Activated CD8-positive, alpha-beta memory T cell treated with anti-CD3 and anti-CD28 coated beads for 1 hour (primary cell): ENCODE measurements around the gene TMA7B.

ENCODE experiments used
- DNase-seq, 2 donors: peaks; one replicate each; pipeline ENCODE4 v3.0.0-alpha.2; 2020; ENCODE audit warnings: low read depth in 1 of 2; ENCODE audit errors: extremely low read depth in 1 of 2

Gene TMA7B

GRCh38 chr22:39932918-39933649 is 27.1 kb upstream of the TMA7B start:
- DNase-seq, result peak in 1 of 2 donors; percentile 30

GRCh38 chr22:39933741-39934140 is 26.5 kb upstream of the TMA7B start:
- DNase-seq, result no peak

GRCh38 chr22:39935116-39935515 is 25.1 kb upstream of the TMA7B start:
- DNase-seq, result no peak

DNA sequence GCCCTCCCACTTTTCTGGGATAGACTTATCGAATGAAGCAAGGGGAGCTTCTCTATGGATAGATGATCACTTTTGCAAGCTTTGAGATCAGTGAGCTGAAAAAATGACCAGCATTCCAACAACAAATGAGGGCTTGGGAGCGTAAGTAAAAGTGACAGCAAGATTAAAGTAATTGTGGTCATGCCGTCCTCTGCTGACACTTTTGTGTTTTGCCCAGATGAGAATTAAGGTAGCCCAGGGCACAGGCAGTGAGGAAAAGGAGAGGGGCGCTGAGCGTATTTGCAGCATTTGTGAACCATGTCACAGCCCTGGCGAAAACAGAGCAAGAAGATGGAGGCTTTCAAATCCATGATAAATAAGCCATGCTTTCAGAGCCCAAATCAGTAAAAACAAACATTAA is 24.6 kb upstream of the TMA7B start:
- no peak for DNase-seq

DNA sequence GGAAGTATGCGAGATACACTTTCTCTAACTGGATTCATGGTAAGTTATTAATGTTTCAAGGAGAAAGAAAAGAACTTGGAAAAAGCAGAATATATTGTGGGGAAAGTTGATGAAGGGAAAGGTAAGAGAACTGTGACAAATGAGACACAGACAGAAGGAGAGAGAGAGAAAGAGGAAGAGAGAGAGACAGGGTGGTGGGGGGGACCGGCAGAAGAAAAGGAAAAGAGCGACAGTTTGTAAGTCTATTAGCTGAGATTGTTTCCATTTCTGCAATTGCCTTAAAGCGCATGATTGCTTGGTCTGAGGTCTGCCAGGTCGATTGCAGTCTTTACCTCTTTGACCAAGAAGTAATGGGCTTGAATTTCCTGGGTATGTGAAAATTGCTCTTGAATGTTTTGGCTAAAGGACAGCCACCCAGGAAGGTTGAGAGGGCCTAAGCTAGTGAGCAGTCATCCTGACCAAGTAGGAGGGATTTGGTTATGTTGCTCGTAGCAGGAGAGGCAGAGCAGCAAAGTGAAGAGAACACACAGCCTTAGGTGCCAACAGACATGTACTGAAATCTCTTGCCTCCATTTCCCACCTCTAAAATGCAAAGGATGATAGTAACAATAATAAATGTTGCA is 23.6 kb upstream of the TMA7B start:
- DNase-seq, result no peak

GRCh38 chr22:39937906-39938305 is 22.3 kb upstream of the TMA7B start:
- no peak for DNase-seq

DNA sequence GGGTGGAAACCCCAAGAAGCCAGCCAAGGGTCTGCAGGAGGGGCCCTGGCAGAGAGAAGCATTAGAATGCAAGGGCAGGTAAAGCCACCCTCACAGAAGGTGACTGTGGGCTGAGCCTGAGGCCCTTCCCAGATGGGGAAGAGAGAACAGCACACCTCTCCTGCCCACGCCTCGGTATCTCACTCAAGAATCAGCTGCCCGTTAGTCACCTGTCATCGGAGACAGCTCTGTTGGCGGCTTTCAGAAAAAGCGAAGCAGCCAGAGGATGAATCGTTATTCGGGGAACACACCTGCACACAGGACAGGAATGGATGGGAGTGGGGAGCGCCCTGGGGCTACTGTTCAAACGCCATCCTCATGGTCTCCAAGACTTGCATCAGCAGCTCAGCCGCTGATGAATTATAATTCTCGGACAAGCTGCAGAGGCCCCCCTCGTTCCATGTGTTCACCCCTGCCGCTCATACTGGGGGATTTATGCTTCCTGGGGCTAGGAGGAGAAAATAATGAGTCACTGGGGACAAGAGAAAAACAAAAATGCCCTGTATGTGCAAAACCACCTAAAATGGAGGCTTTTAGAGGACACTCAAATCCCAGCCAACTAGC is 21.6 kb upstream of the TMA7B start:
- peak in 1 of 2 donors; percentile 21 for DNase-seq

GRCh38 chr22:39939830-39940229 is 20.4 kb upstream of the TMA7B start:
- DNase-seq, result no peak

DNA sequence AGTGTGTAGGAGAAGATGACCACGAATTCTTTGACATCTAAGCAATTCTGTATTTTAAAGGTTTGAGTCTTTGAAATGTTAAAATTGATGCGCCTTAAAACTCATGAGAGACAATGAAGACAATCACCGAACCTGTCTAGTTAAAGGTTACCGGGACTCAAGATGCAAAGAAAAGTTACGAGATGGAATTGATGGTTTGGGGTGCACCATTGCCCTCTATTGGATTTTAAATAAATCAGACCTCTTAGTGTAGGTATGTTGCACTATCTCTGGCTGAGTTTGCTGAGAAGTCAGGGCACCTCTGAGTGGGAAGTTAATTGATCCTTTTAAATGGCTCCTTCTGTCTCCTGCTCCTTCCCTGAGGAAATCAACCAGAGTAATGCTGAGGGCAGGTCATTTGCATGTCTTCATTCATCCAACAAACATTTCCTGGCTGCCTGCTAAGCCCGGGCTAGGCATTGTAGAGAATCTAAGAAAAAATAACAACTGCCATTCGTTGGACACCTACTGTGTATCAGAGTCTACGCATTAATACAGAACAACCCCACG is 19.4 kb upstream of the TMA7B start:
- DNase-seq, result no peak

GRCh38 chr22:39941601-39942000 is 18.6 kb upstream of the TMA7B start:
- DNase-seq, result no peak

GRCh38 chr22:39942439-39943230 is 17.6 kb upstream of the TMA7B start:
- DNase-seq, result no peak

- DNase-seq, result no peak
These were observed 16.9 kb upstream of the TMA7B start for GRCh38 chr22:39943337-39943736.

DNA sequence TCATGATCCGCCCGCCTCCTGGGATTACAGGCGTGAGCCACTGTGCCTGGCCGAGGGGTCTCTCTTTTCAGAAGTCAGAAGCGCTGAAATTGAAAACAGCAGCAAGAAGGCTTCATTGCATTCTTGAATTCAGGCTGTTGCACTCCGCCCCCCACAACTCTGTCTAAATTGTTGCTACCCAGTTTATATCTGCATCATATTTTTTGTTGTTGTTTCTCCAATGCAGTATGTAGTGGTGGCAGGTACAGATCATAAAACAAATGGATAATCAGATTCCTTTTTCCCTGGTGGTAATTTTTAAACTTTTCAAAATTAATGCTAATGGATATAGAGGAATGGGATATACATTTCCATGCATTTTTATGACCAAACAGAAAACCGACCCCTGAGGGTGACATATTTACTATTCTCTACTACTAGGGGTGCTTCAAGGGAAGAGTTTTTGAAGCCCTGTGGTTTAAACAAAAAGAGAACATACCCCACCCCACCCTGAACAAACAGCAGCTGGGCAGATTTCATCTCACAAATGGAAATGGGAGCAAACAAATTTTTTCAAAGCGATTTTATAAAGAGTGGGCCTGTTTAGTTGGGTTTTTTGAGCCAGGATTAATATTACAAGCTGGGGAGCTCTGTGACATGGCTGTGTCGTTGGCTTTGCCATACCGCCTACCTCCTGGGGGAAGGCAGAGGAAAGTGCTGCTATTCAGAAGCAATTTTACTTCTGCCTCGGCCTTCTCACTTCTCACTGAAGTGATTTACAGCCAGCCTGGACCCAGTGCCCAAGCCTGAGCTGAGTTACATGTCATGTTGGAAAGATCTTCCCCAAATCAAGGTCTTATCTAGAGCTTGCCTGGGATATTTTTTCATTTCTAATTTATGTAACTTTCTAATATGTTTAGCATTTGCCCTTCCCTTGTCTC is 16.0 kb upstream of the TMA7B start:
- no peak for DNase-seq

GRCh38 chr22:39946126-39946502 is 14.1 kb upstream of the TMA7B start:
- no peak for DNase-seq

- DNase-seq, result no peak
These were observed 13.5 kb upstream of the TMA7B start for GRCh38 chr22:39946503-39947219.

GRCh38 chr22:39947220-39948216 is 12.7 kb upstream of the TMA7B start:
- no peak for DNase-seq

DNA sequence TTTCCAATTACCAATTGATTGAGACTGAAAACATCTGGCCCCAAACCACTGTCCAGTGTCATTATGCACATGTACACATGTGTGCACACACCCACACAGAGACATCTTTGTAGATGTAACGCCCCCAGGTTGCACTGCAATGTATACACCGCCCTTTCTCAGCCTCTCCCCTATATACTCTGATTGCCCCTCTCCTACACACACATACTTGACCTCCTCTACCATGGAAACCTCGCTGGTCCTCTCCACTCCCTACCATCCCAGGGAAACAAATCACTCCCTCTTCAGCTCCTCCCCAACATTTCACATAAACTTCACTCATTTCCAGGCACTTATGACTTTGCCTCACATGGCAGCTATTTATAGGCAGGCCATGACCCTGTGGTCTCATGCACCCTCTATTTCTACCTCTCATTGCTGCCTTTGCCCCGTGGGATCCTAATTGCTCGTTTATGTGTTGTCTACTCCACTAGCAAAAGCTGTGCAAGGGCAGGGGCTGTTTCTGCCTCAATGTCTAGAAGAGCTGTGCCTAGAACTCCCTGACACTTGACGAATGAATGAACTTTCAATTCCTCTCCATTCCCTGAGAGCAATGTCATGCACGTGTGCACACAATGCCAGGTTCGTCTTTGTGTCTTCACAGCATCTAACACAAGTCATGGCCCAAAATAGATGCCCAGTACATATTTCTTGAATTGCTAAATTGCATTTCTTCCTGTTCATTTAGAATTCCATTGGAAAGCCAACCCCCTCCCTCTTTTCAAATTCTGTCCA is 10.0 kb upstream of the TMA7B start:
- DNase-seq, result no peak
